AG10803 (cell line): ENCODE data around the gene APRT.

Experiments
- DNase-seq: peaks from one replicate; pipeline ENCODE4 v3.0.0; 2010; ENCODE audit warnings: low read depth
- H3K4me3 ChIP-seq: 2 replicates; pipeline ENCODE4 v1.5.1; 2011; ENCODE audit warnings: mild to moderate bottlenecking, low read length, control low read depth
- CTCF ChIP-seq: conservative IDR thresholded peaks from 2 replicates; pipeline ENCODE4 v1.5.1; 2011; ENCODE audit warnings: mild to moderate bottlenecking, low read length, control low read depth, inconsistent platforms

APRT gene

GRCh38 chr16:88780142-88781062, 31.3 kb downstream of the APRT start:
- no peak for TF ChIP-seq CTCF
- no peak overlapping the region for H3K4me3 ChIP-seq

GRCh38 chr16:88779406-88780141, 32.2 kb downstream of the APRT start:
- no peak for DNase-seq

More at GRCh38 chr16:88780142-88781062, 31.3 kb downstream of the APRT start:
- DNase-seq = no peak

GRCh38 chr16:88778541-88779065, 33.1 kb downstream of the APRT start:
- no peak for DNase-seq
- no peak for TF ChIP-seq CTCF

More at GRCh38 chr16:88779406-88780141, 32.2 kb downstream of the APRT start:
- no peak overlapping the region for H3K4me3 ChIP-seq
- TF ChIP-seq CTCF = no peak

GRCh38 chr16:88778271-88778525, 33.5 kb downstream of the APRT start:
- no peak overlapping the region for H3K4me3 ChIP-seq
- DNase-seq = no peak
- TF ChIP-seq CTCF = no peak

More at GRCh38 chr16:88778541-88779065, 33.1 kb downstream of the APRT start:
- H3K4me3 ChIP-seq = no peak overlapping the region

- no peak for TF ChIP-seq CTCF
- H3K4me3 ChIP-seq = no peak overlapping the region
- DNase-seq = no peak
Measured at GRCh38 chr16:88777471-88778270, 34.1 kb downstream of the APRT start.

- TF ChIP-seq CTCF = no peak
- no peak for DNase-seq
- no peak overlapping the region for H3K4me3 ChIP-seq
Measured at GRCh38 chr16:88775825-88776224, 35.9 kb downstream of the APRT start.
